Ureter (tissue), 1 donor: ENCODE data around the gene RNASET2. TPM values are rescaled to one million over a fixed set of nuclear protein-coding genes. Genes with fewer than 3 reads are reported as not detected.
"Not testable (repeated sequence)": the region's sequence is repeated elsewhere in the genome, so short reads cannot be mapped to it uniquely, and the experiment has no call there.

Experiments used
- DNase-seq: peaks from one replicate; pipeline ENCODE4 v3.0.0-alpha.2; 2020; ENCODE audit warnings: low spot score
- total RNA-seq: library from RNA; stranded (reverse); gene quantifications from one replicate; pipeline ENCODE4 v1.2.4, GENCODE V29; 2023
- donor health status: DM: yes; HTN: yes; CAD: no.

RNASET2 gene
- total RNA-seq, 1 donor from 2014 or later, result 89.9 TPM

DNA sequence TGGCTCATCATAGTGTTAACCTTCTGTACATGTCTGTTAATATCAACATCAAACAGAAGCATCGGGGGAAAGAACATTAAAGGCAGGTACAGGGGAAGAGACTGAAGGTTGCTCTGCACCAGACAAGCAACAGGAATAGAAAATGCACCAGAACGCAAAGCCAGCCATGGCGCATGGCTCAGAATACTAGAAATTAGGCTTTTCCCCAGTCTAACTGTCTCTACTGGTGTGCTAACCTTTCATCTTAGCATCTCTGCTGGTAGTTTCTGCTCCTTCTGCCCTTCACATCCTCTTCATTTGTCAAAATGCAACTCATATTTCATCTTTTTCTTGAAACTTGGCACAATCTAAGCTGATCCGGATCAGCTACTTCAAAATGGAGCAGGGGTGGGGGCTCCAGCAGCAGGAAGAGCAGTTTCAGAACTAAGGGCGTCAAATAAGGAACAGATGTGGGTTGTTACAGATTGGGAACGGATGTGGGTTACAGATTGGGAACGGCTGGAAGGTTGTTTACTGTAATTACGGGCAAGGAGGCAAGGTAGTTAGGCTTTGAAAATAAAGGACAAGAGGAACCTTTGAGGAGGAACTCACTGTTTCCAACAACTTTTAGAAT is 13.1 kb upstream of the RNASET2 start:
- no peak for DNase-seq

GRCh38 chr6:166966268-166966667 is 9.9 kb upstream of the RNASET2 start:
- no peak for DNase-seq

DNA sequence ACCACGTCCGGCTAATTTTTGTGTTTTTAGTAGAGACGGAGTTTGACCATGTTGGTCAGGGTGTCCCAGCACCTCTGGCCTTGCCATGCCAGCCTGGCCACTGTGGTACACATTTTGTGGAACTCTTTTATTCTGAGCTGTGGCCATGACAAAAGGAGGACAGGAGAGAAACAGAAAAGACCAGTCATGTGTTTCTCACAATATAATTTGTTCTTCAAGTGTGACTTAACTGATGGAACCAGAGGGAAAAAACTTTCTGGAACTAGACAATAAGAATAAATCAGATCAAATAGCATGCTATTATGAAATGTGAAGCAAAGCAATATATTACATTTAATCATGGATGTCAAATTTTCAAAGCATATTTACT is 4.2 kb upstream of the RNASET2 start:
- no peak for DNase-seq

DNA sequence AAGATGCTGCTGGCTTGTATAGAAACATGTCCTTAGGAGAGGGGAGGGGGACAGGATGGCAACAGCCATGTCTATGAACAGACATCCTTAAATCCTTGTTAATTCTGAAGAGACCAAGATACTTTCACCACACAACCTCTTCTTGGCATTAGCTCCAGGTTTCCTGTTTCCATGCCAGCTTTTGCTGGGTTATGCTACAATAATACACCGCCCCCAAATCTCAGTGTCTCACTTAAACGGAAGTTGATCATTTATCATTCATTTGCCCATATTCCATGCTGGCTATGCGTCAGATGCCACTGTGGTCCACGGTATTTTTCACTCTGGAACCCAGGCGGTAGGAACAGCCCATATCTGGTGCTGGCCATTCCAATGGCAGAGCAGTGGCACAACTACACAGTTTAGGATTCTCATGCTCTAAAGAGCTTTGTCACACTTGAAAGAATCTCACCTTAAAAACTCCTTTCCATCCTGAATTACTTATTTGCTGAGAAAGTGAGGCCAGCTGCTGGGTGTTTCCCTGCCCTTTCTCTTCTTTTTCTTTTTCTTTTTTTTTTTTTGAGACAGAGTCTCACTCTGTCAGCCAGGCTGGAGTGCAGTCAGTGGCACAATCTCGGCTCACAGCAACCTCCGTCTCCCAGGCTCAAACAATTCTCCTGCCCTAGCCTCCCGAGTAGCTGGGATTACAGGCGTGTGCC is 3.7 kb upstream of the RNASET2 start:
- DNase-seq, result no peak

DNA sequence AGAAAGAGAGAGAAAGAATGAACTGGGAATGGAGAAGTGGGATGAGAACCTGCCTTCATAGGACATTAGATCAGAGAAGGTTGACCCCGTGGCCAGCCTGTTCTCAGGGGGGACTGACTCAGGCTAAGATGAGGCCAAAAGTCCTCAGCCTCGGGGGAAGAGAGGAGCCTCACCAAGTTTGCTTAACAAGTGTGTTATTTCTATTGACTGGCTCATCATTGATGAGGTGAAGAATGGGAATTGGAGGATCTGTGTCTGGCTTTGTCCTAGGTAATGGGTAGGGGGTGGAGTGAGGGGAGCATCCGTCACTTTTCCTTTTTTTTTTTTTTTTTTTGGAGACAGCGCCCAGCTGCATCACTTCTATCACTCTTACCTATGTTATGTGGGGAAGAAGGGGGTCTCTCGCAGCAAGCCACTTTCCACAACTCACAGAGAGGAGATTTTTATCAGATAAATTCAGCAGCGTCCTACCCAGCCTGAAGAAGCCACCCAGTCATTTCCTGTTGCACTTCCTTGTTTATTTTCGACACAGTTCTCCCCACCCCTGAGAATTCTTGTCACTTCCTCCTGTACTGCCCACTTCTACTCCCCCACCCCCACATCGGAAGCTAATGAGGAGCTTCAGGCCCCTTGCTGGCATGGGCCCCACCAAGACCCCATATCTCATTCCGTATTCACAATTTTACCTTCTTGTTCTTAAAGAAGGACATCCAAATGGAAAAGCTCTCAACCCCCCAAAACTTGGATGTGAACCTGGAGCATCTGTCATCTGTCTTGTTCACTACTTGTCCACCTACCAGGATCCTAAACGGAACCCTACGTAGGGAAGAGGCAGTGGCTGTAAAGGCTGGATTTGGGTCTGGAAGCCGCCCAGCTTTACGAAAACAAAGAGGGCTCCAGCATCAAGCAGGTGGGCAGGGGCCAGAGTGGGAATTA is 2.8 kb upstream of the RNASET2 start:
- no peak for DNase-seq

DNA sequence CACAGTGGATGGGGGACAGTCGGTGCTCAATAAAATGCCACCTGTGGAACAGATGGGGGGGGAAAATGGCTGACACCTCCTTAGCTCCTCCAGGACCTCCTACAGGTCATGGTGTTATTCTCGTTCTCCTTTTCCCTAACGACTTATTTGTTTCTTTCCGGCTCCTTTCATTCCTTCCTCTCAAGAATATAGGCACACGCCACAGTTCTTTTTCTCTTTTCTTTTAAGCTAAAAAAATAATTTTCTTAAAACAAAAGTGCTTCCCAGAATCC is 1.4 kb upstream of the RNASET2 start:
- no peak for DNase-seq

- DNase-seq, result peak; percentile 65
These were observed 896 bp upstream of the RNASET2 start for GRCh38 chr6:166957087-166957804.

GRCh38 chr6:166955865-166956443 is 396 bp downstream of the RNASET2 start:
- DNase-seq, result no peak

DNA sequence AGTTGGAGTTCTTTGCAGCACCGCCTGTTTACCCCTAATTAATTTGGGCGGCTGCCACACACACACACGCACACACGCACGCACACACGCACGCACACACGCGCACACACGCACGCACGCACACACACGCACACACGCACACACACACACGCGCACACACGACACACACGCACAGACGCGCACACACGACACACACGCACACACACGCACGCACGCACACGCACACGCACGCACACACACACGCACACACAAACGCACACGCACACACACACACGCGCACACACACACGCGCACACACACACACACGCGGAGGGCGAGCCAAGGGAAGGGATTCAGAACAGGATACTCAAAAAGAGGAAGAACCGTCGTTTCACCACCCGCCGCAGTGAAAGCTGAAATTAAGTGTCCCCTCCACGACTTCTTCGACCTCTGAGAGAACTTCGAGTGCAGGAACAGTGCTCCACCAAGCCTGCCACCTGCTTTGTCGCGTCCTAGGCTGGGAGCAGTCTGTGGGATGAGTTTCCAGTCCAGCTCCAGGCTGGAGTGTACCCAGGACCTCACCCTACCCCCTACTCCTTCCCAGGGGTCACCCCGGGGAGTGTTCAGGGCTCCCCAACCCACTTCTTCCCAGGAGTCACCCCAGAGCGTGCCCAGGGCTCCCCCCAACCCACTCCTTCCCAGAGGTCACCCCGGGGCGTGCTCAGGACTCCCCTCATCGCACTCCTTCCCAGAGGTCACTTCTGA is 1.1 kb downstream of the RNASET2 start:
- DNase-seq, result no peak

DNA sequence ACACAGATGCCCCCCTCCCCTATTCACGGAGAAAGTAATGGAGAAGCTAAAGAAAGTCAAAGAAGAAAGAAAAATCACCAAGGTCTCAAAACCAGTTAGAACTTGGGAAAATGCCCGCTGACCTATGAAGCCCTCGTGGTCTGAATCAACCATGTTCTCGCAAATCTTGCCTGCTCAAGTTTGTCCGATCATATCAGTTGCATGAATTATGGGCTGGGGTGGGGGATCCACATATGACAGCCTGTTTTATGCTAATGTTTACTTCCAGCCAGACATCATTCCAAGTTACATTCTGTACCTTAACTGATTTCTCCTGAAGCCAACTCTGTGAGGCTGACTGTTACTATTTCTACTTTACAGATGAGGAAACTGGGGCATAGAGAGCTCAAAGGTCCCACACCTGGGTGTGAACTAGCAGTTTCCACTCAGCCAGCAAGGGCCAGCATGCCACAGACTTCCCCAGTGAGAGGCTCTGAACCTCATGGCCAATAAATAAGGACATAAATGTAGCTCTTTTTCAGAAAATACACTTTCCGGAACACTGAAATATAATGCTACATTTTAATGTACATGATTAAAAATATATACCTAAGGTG is 2.1 kb downstream of the RNASET2 start:
- no peak for DNase-seq

- DNase-seq, result no peak
These were observed 3.5 kb downstream of the RNASET2 start for GRCh38 chr6:166952567-166953486.

GRCh38 chr6:166952121-166952520 is 4.2 kb downstream of the RNASET2 start:
- no peak for DNase-seq

DNA sequence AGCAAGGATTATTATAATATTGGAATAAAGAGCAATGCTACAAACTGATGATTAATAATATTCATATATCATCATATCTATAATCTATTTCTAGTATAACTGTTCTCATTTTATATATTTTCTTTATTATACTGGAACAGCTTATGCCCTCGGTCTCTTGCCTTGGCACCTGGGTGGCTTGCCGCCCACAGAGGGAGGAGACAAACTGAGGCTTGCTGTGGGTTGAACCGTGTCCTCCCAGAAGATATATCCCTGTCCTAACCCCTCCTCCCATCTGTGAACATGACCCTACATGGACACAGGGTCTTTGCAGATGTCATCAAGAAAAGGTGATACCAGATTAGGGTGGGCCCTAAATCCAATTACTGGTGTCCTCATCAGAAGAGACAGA is 4.7 kb downstream of the RNASET2 start:
- no peak for DNase-seq

DNA sequence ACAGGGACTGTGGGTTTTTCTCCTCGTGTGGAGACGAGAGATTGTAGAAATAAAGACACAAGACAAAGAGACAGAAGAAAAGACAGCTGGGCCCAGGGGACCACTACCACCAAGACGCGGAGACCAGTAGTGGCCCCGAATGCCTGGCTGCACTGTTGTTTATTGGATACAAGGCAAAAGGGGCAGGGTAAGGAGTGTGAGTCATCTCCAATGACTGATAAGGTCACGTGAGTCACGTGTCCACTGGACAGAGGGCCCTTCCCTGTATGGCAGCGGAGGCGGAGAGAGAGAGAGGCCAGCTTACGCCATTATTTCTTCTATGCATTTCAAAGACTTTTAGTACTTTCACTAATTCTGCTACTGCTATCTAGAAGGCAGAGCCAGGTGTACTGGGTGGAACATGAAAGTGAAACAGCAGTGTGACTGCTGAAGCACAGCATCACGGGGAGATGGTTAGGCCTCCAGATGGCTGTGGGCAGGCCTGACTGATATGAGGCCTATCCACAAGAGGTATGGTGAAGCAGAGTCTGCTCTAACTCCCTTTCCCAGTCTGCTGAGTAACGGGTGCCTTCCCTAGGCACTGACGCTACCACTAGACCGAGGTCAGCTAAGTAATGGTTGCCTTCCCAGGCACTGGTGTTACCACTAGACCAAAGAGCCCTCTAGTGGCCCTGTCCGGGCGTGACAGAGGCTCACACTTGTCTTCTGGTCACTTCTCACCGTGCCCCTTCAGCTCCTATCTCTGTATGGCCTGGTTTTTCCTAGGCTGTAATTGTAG is 5.3 kb downstream of the RNASET2 start:
- DNase-seq, result peak; percentile 67

GRCh38 chr6:166950443-166950821 is 5.9 kb downstream of the RNASET2 start:
- DNase-seq, result no peak

DNA sequence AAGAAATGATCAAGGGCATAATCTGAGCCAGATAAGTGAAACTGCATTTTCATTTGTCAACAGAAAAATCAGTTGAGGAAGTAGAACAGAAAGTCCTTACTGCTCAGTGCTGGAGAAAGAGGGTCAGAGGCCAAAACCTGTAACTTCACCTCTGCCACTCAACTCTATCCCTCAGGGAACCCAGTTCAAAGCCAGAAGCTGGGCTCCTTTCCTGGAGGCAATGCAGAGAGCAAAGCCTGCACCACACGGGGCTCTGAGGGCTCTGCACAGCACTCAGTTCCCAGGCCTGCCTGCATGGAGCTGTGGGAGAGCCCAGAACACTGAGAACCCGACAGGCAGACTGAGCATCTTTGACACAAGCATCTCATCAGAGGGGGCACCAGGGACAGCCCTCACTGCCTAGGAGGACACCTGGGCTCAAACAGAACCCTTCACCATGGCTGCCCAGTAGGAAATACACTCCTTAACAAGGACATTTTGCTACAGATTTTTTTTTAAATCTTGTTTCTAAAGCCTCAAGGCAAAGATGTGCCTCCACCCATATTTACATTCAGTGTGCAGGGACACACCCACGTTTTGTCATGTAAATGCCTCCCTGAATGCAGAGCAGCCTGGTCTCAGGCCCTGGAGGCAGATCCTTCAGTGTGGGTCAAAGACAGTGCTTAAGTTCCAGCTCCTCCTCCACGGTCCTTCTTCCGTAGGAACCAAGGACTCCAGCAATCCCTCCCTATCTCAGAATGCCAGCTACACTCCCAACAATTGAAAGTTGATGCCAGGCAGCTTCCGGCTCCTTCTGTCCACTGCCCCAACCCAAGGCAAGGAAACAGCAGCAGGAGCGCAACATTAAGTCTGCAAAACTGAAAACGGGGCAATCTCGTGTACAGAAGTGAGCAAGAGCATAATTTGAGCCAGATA is 6.6 kb downstream of the RNASET2 start:
- no peak for DNase-seq

DNA sequence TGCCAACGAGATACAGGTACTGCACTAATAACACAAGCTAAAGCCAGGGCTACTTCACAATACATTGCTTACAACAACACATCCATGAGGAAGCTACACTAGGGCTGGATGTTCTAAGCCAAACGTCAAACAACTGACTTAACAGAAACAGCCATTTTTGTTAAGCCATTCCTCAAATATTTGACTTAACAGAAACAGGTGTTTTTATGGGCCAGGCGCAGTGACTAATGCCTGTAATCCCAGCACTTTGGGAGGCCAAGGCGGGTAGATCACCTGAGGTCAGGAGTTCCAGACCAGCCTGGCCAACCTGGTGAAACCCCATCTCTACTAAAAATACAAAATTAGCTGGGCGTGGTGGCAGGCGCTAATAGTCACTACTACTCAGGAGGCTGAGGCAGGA is 7.6 kb downstream of the RNASET2 start:
- DNase-seq, result not testable (repeated sequence)

DNA sequence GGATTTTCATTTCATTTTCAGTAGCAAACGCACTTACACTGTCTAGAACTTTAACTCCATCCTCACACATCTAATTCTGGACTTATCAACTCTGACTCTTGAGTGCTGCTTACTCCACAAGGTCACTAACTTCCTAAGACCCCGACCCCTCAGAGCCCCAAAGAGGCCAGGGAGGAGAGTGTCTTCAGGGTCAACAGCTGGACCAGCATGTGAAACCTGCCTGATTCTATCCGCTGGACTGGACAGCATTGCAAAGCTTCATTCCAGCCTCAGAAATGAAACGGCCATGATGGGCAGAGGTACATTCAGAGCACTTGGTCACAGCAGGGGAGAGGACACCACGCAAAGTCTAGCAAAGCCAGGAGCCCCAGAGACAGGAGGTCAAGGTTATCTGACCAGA is 9.1 kb downstream of the RNASET2 start:
- DNase-seq, result no peak
